K562 (cell line): ENCODE data around the gene DLGAP1. TPM values are rescaled to one million over a fixed set of nuclear protein-coding genes. Genes with fewer than 3 reads are reported as not detected.
A peak's percentile ranks its signal among the peaks of the same experiment; 100 is the strongest.

Source experiments
- ATAC-seq: fragments of 200-7000 bp; cut with Tn5 transposase; 3 replicates; pipeline ENCODE4 v1.9.1; 2020; ENCODE audit warnings: moderate library complexity
- BruUV-seq: library from RNA; stranded (reverse); fragments of 400-500 nt; replicated peaks from 2 replicates; lab custom pipeline; 2021; lab: Mats Ljungman, UMichigan
- CTCF ChIA-PET: fragments of 300-600 bp; formaldehyde crosslinking; extraction: SDS; loops from one replicate; lab custom pipeline; 2021; ENCODE audit warnings: low intra/inter-chr PET ratio; lab: Yijun Ruan, JAX
- POLR2A ChIA-PET: fragments of 300-600, 350-650 bp; sonication (Branson Sonifier 250); formaldehyde crosslinking; extraction: SDS; loops from one replicate; lab custom pipeline; 2021; ENCODE audit warnings: antibody characterized with exemption, inconsistent platforms; lab: Yijun Ruan, JAX
- DNase-seq, 4 experiments: peaks; one replicate each; pipeline versions ENCODE4 v3.0.0 to v3.0.0-alpha.2; 2011 to 2018; ENCODE audit warnings: low spot score in 3 of 4, mixed read lengths in 3 of 4; ENCODE audit errors: extremely low read depth in 1 of 4
- FAIRE-seq: peaks from 2 replicates; lab custom pipeline; 2011; peaks lifted over from hg19 to GRCh38; lab: Jason Lieb, UNC
- H2AFZ ChIP-seq: 2 replicates; pipeline ENCODE4 v1.6.0; 2011; ENCODE audit warnings: low read depth, low read length, control low read depth, inconsistent platforms
- H3K27ac ChIP-seq: fragments of 200-600 bp; 3 replicates; pipeline ENCODE4 v1.8.0; 2011; ENCODE audit warnings: low read depth, mild to moderate bottlenecking, control low read depth, inconsistent platforms, low read length, moderate library complexity, mixed read lengths; ENCODE audit errors: extremely low read depth
- H3K27me3 ChIP-seq, 2 experiments: fragments of 300-600 bp in 1 of 2; 2 replicates in 1 of 2; 3 replicates in 1 of 2; pipeline versions ENCODE4 v1.6.0 to v1.8.0; 2011; ENCODE audit warnings: inconsistent platforms in 2 of 2, low read length in 2 of 2, mild to moderate bottlenecking in 1 of 2, mixed read lengths in 1 of 2, moderate library complexity in 1 of 2; ENCODE audit not compliant: control insufficient read depth in 2 of 2, insufficient read depth in 2 of 2
- H3K36me3 ChIP-seq: fragments of 300-600 bp; 3 replicates; pipeline ENCODE4 v1.8.0; 2011; ENCODE audit warnings: mild to moderate bottlenecking, low read length, inconsistent platforms; ENCODE audit not compliant: control insufficient read depth, insufficient read depth
- H3K4me1 ChIP-seq, 2 experiments: fragments of 200-600 bp in 1 of 2; replicated peaks in 1 of 2; 2 replicates in 1 of 2; 3 replicates in 1 of 2; pipeline versions ENCODE4 v1.5.1 to v1.8.0; 2011; ENCODE audit warnings: inconsistent platforms in 2 of 2, low read length in 2 of 2, mild to moderate bottlenecking in 1 of 2, mixed read lengths in 1 of 2, moderate library complexity in 1 of 2; ENCODE audit not compliant: control insufficient read depth in 2 of 2, insufficient read depth in 2 of 2
- H3K4me2 ChIP-seq: 2 replicates; pipeline ENCODE4 v1.6.1; 2011; ENCODE audit warnings: low read length, control low read depth, inconsistent platforms, mixed read lengths; ENCODE audit not compliant: insufficient read depth
- H3K4me3 ChIP-seq: fragments of 200-600 bp; sonication (generic), shearing (Covaris generic); 2 replicates; pipeline ENCODE4 v1.5.1; 2016; ENCODE audit warnings: control low read depth, inconsistent platforms
- H3K79me2 ChIP-seq: fragments of 200-600 bp; 3 replicates; pipeline ENCODE4 v1.8.0; 2011; ENCODE audit warnings: low read length, inconsistent platforms; ENCODE audit not compliant: control insufficient read depth, insufficient read depth
- H3K9ac ChIP-seq, 2 experiments: 2 replicates each; pipeline versions ENCODE4 v1.6.0 to v1.6.1; 2011; ENCODE audit warnings: low read depth in 2 of 2, low read length in 2 of 2, control low read depth in 1 of 2, inconsistent platforms in 1 of 2, mild to moderate bottlenecking in 1 of 2, mixed read lengths in 1 of 2; ENCODE audit not compliant: insufficient read depth in 1 of 2
- H3K9me1 ChIP-seq: one replicate; pipeline ENCODE4 v1.6.0; 2011; ENCODE audit warnings: inconsistent platforms, mild to moderate bottlenecking, low read length, moderate library complexity; ENCODE audit not compliant: control insufficient read depth, insufficient read depth
- H3K9me3 ChIP-seq: replicated peaks from 2 replicates; pipeline ENCODE4 v1.5.1; 2011; ENCODE audit warnings: low read depth, low read length, inconsistent platforms; ENCODE audit not compliant: control insufficient read depth, insufficient read depth
- H4K20me1 ChIP-seq: replicated peaks from 2 replicates; pipeline ENCODE4 v1.6.1; 2011; ENCODE audit warnings: low read length, inconsistent platforms, mixed read lengths; ENCODE audit not compliant: control insufficient read depth, insufficient read depth
- CTCF ChIP-seq, 3 experiments: IDR thresholded peaks in 2 of 3; conservative IDR thresholded peaks in 1 of 3; 2 replicates each; pipeline ENCODE4 v1.5.1; 2011 to 2012; ENCODE audit warnings: low read length in 3 of 3, mild to moderate bottlenecking in 3 of 3, control low read depth in 2 of 3, improper control_type of control experiment in 1 of 3, inconsistent platforms in 1 of 3, low read depth in 1 of 3, mixed read lengths in 1 of 3, moderate library complexity in 1 of 3; ENCODE audit not compliant: insufficient read depth in 2 of 3
- ELK1 ChIP-seq: sonication (generic); formaldehyde crosslinking; IDR thresholded peaks from 2 replicates; pipeline ENCODE4 v1.8.1; 2022; ENCODE audit warnings: missing genetic modification reagents
- LCOR ChIP-seq: sonication (generic); formaldehyde crosslinking; IDR thresholded peaks from 2 replicates; pipeline ENCODE4 v1.8.0; 2022; ENCODE audit warnings: mild to moderate bottlenecking, missing genetic modification reagents
- RBM14 ChIP-seq: fragments of 200-400 bp; formaldehyde crosslinking; IDR thresholded peaks from 2 replicates; pipeline ENCODE4 v1.6.1; 2018; ENCODE audit warnings: low read depth, mild to moderate bottlenecking, low read length, moderate library complexity, borderline replicate concordance; ENCODE audit not compliant: insufficient read depth
- ZNF280B ChIP-seq: fragments of 250-450 bp; sonication (Bioruptor Pico); IDR thresholded peaks from 2 replicates; pipeline ENCODE4 v1.5.1; 2021; ENCODE audit warnings: mild to moderate bottlenecking
- ZNF76 ChIP-seq: fragments of 250-450 bp; sonication (Bioruptor Pico); IDR thresholded peaks from 2 replicates; pipeline ENCODE4 v1.4.0; 2020; ENCODE audit warnings: mild to moderate bottlenecking, moderate library complexity, borderline replicate concordance
- ZNF764 ChIP-seq: fragments of 250-450 bp; sonication (Bioruptor Pico); IDR thresholded peaks from 2 replicates; pipeline ENCODE4 v1.4.0; 2020; ENCODE audit warnings: low read depth, mild to moderate bottlenecking, moderate library complexity
- ZSCAN32 ChIP-seq: fragments of 450-650 bp; formaldehyde crosslinking; IDR thresholded peaks from 2 replicates; pipeline ENCODE4 v1.4.0; 2020; ENCODE audit warnings: mild to moderate bottlenecking, moderate library complexity
- WGBS: fragments of 100-300 bp; shearing (Covaris generic); methylation state at CpG from one replicate; pipeline ENCODE4 v1.1.6; 2016; ENCODE audit warnings: low coverage, mixed read lengths; ENCODE audit not compliant: insufficient coverage; ENCODE audit errors: missing lambda C conversion rate; 5-methylcytosine and 5-hydroxymethylcytosine counted together
- in situ Hi-C: fragments of 300-500 bp; cut with MboI; formaldehyde crosslinking; loops from 4 replicates; pipeline ENCODE4 v1.15.0; 2018; ENCODE audit warnings: inconsistent platforms, mixed read lengths
- intact Hi-C: fragments of 100-400 bp; cut with micrococcal nuclease; formaldehyde crosslinking; loops from 2 replicates; pipeline ENCODE4 v1.14.2; 2022
- polyA plus RNA-seq, 8 experiments: library from polyadenylated mRNA; depleted of rRNA in 4 of 8; stranded (reverse) in 5 of 8; unstranded in 3 of 8; fragments of >200 nt; fragmentation: Nextera tagmentation in 2 of 8; fragmentation: Illumina TruSeq in 1 of 8; extraction: Ambion mirVana in 2 of 8; extraction: Trizol in 1 of 8; gene quantifications; 2 replicates each; pipeline versions ENCODE4 v1.2.1 to v1.2.3, GENCODE V29; 2011 to 2014; ENCODE audit warnings: inconsistent platforms in 1 of 8, missing spikeins in 1 of 8
- total RNA-seq, 7 experiments: library from RNA; depleted of rRNA in 6 of 7; stranded (reverse); fragments of >200 nt in 6 of 7; fragmentation: Illumina TruSeq in 2 of 7; extraction: Trizol in 2 of 7; gene quantifications; 2 replicates each; pipeline versions ENCODE4 v1.2.1 to v1.2.3, GENCODE V29; 2011 to 2021; ENCODE audit warnings: low replicate concordance in 1 of 7

The DLGAP1 gene
- total and polyA plus RNA-seq, 9 of the 15 experiments (the other 6 are each of a cell fraction or from before 2014, with no cell fraction given): 0.04 to 0.22 (median 0.08) TPM

- no peak for DNase-seq
- H4K20me1 ChIP-seq: no peaks in the 10 kb centered on the region
- no peak overlapping the region for H3K4me2 ChIP-seq
- intact Hi-C loops: no loop called here
- POLR2A ChIA-PET: interaction anchor here (0.6 to 1.8 kb wide), 5 partner anchors 9 to 206 kb away, joined by 3 to 6 read pairs (median 3); partner anchors contain the start of gene MYL12B
- H3K9me1 ChIP-seq: no peaks in the 10 kb centered on the region
- no peak overlapping the region for H3K27ac ChIP-seq
- no peak overlapping the region for H3K4me3 ChIP-seq
- CTCF ChIA-PET: no interaction called here
- 83% methylated on average over 9 of the region's 9 CpGs for WGBS
- no peaks in the 10 kb centered on the region for H3K27me3 ChIP-seq
- ATAC-seq: peak; percentile 50
- in situ Hi-C loops: no loop called here
- FAIRE-seq: no peak
- no peaks in the 10 kb centered on the region for H3K79me2 ChIP-seq
- H2AFZ ChIP-seq: 0 out of 2 replicates have a peak overlapping the region, but pooled peaks have one; percentile 17
- H3K9ac ChIP-seq: no peak overlapping the region
- no TSS peak for BruUV-seq
- H3K36me3 ChIP-seq: no peaks in the 10 kb centered on the region
- H3K4me1 ChIP-seq: peaks cover 8 to 19% of the 10 kb centered on the region in 2 experiments; a peak in 4 of 5 replicates
- H3K9me3 ChIP-seq: no peaks in the 10 kb centered on the region
- TF ChIP-seq LCOR (CRISPR knock-in tag) (no peak), ZNF280B (CRISPR knock-in tag) (no peak), ELK1 (CRISPR knock-in tag) (no peak), ZNF76 (CRISPR knock-in tag) (no peak), CTCF (IDR thresholded peaks at IDR 0.05 in 2 of 3, conservative IDR thresholded peaks at IDR 0.05 in 1 of 3; ENCODE audit: insufficient read depth in 2 of 3, low read depth in 1 of 3, low read length in 3 of 3) (peak in 2 of 3 experiments; percentile 28 to 33; a peak in 1 of 6 replicates), ZSCAN32 (CRISPR knock-in tag) (no peak), ZNF764 (peak; percentile 84), RBM14 (no peak)
Observed at GRCh38 chr18:3468066-3468705, 986.9 kb downstream of the DLGAP1 start.
